NCI-H1436 treated with DMSO at 0.1 percent for 48 hours (cell line): ENCODE results near the gene C12orf43.

Experiments used
- DNase-seq: peaks from one replicate; lab custom pipeline; 2025; lab: John Stamatoyannopoulos, UW

The C12orf43 gene

GRCh38 chr12:120999191-121000120 is 16.8 kb downstream of the C12orf43 start:
- no peak for DNase-seq

- DNase-seq: no peak
Measured at GRCh38 chr12:120998435-120998834, 17.9 kb downstream of the C12orf43 start.

GRCh38 chr12:120997448-120997847 is 18.8 kb downstream of the C12orf43 start:
- no peak for DNase-seq

- DNase-seq: no peak
Measured at GRCh38 chr12:120996133-120996746, 20.0 kb downstream of the C12orf43 start.

- no peak for DNase-seq
Measured at GRCh38 chr12:120994589-120995337, 21.5 kb downstream of the C12orf43 start.

GRCh38 chr12:120994059-120994458 is 22.2 kb downstream of the C12orf43 start:
- DNase-seq: no peak

- DNase-seq: no peak
Measured at GRCh38 chr12:120993496-120993895, 22.8 kb downstream of the C12orf43 start.

- DNase-seq: no peak
Measured at GRCh38 chr12:120992989-120993388, 23.3 kb downstream of the C12orf43 start.

GRCh38 chr12:120991965-120992364 is 24.3 kb downstream of the C12orf43 start:
- DNase-seq: no peak

GRCh38 chr12:120990487-120991055 is 25.7 kb downstream of the C12orf43 start:
- DNase-seq: no peak

GRCh38 chr12:120989687-120990086 is 26.6 kb downstream of the C12orf43 start:
- DNase-seq: no peak

GRCh38 chr12:120988658-120989057 is 27.6 kb downstream of the C12orf43 start:
- no peak for DNase-seq

- no peak for DNase-seq
Measured at GRCh38 chr12:120988234-120988633, 28.1 kb downstream of the C12orf43 start.

- DNase-seq: no peak
Measured at GRCh38 chr12:120984351-120984898, 31.9 kb downstream of the C12orf43 start.

GRCh38 chr12:120983759-120984158 is 32.5 kb downstream of the C12orf43 start:
- no peak for DNase-seq

GRCh38 chr12:120982659-120983058 is 33.6 kb downstream of the C12orf43 start:
- DNase-seq: no peak

GRCh38 chr12:120981407-120981941 is 34.8 kb downstream of the C12orf43 start:
- DNase-seq: no peak

- no peak for DNase-seq
Measured at GRCh38 chr12:120980800-120981368, 35.4 kb downstream of the C12orf43 start.

GRCh38 chr12:120979862-120980696 is 36.2 kb downstream of the C12orf43 start:
- no peak for DNase-seq

GRCh38 chr12:120979220-120979861 is 36.9 kb downstream of the C12orf43 start:
- no peak for DNase-seq
